ENCODE measurements around the gene POLR2J.

The POLR2J gene

DNA sequence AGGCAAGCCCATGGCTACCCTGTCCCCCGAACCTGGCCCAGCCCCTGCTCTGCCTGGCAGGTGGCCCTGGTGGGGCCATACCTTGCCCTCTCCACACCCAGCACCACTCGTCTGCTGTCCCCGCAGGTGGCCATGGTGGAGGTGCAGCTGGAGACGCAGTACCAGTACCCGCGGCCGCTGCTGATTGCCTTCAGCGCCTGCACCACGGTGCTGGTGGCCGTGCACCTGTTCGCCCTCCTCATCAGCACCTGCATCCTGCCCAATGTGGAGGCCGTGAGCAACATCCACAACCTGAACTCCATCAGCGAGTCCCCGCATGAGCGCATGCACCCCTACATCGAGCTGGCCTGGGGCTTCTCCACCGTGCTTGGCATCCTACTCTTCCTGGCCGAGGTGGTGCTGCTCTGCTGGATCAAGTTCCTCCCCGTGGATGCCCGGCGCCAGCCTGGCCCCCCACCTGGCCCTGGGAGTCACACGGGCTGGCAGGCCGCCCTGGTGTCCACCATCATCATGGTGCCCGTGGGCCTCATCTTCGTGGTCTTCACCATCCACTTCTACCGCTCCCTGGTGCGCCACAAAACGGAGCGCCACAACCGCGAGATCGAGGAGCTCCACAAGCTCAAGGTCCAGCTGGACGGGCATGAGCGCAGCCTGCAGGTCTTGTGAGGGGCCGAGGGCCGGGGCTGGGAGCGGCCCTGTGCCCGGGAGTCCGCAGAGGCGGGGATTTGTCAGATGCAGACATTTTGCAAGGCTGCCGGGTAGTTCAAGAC, 32.1 kb downstream of the POLR2J start:
- ChIA-PET POLR2A (no interaction called here), CTCF (interaction anchor here (3.5 kb wide), 1 partner anchor 21 kb away, joined by 13 read pairs; no protein-coding TSS in a partner anchor)
- TF ChIP-seq, protein P1, sequence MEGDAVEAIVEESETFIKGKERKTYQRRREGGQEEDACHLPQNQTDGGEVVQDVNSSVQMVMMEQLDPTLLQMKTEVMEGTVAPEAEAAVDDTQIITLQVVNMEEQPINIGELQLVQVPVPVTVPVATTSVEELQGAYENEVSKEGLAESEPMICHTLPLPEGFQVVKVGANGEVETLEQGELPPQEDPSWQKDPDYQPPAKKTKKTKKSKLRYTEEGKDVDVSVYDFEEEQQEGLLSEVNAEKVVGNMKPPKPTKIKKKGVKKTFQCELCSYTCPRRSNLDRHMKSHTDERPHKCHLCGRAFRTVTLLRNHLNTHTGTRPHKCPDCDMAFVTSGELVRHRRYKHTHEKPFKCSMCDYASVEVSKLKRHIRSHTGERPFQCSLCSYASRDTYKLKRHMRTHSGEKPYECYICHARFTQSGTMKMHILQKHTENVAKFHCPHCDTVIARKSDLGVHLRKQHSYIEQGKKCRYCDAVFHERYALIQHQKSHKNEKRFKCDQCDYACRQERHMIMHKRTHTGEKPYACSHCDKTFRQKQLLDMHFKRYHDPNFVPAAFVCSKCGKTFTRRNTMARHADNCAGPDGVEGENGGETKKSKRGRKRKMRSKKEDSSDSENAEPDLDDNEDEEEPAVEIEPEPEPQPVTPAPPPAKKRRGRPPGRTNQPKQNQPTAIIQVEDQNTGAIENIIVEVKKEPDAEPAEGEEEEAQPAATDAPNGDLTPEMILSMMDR (IDR thresholded peaks at IDR 0.05; ENCODE audit: control extremely low read depth, extremely low read depth, low read depth, missing control alignments): no peak
- no peak for DNase-seq (ENCODE audit: extremely low spot score)

DNA sequence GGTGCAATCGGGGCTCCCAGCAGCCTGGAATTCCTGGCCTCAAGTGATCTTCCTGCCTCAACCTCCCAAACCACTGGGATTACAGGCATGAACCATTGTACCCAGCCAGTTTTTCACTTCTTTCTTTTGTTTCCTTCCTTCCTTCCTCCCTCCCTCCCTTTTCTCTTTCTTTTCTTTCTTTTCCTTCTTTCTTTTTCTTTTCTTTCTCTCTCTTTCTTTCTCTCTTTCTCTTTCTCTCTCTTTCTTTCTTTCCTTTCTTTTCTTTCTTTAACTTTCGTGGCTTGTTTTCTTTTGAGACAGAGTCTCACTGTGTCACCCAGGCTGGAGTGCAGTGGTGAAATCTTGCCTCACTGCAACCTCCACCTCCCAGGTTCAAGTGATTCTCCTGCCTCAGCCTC, 33.0 kb downstream of the POLR2J start:
- ChIA-PET POLR2A (interaction anchor here (0.6 kb wide), 1 partner anchor 10 kb away, joined by 4 read pairs; no protein-coding TSS in a partner anchor), CTCF (interaction anchor here (1.5 to 3.5 kb wide), 4 partner anchors 11 to 50 kb away, joined by 4 to 13 read pairs (median 7); no protein-coding TSS in a partner anchor)
- TF ChIP-seq, protein P1 (IDR thresholded peaks at IDR 0.05; ENCODE audit: control extremely low read depth, extremely low read depth, low read depth, missing control alignments): no peak
- DNase-seq (ENCODE audit: extremely low spot score): no peak

DNA sequence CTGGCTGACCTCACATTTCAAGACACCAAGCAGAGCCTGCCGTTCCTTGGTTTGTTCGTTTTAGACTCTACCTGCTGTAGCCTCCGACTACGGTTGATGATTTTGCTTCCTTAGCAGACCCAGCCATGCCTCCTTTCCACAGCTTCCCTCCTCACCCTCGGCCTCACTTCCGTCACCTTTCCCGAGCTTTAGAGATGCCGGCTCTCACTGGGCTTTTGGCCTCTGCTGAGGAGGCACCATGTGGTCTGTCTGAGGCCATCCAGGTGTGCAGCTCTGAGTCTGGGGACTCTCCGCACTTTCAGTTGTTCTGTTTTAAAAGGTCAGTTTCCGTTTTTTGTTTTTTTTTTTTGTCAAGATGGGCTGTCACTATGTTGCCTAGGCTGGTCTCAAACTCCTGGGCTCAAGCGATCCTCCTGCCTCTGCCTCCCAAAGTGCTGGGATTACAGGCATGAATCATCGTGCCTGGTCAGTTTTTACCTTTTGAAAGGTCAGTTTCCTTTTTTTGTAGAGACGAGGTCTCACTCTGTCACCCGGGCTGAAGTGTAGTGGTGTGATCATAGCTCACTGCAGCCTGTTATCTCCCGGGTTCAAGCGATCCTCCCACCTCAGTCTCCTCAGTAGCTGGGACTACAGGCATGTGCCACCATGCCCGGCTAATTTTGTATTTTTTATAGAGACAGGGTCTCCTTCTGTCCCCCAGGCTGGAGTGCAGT, 33.6 kb downstream of the POLR2J start:
- TF ChIP-seq, protein P1 (IDR thresholded peaks at IDR 0.05; ENCODE audit: control extremely low read depth, extremely low read depth, low read depth, missing control alignments): no peak
- POLR2A ChIA-PET: interaction anchor here (0.6 to 0.7 kb wide), 2 partner anchors 10 to 11 kb away, joined by 4 read pairs; no protein-coding TSS in a partner anchor
- CTCF ChIA-PET: interaction anchor here (0.9 to 3.5 kb wide), 6 partner anchors 9 to 50 kb away, joined by 3 to 13 read pairs (median 4); no protein-coding TSS in a partner anchor
- DNase-seq (ENCODE audit: extremely low spot score): peak; percentile 78

DNA sequence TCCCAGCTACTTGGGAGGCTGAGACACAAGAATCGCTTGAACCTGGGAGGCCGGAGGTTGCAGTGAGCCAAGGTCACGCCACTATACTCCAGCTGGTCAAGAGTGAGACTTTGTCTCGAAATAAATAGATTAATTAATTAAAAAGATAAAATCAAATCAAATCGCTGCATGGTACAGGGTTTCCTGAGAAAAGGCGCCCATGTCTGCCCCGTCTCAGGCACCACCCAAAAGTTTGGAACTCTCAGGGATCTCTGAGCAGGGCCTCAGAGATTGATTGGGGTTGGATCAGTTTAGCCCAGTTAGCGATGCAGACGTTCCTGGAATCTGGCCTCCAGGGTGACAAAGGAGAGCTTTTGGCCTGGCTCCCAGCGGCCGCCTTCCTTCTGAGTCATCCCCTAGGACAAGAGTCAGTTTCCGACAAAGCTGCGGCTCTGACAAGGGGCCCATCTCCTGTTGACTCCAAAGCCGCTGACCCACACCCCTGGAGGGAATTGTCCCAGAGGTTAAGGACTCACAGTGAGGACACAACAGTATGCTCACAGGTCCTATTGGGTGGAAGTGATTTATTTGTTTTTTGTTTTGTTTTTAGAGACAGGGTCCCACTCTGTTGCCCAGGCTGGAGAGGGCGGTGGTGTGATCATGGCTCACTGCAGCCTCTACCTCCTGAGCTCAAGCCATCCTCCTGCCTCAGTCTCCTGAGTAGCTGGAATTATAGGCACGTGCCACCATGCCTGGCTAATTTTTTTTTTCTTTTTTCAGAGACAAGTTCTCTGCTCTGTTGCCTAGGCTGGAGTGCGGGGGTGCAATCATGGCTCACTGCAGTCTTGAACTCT, 38.5 kb downstream of the POLR2J start:
- DNase-seq (ENCODE audit: extremely low spot score): no peak
- CTCF ChIA-PET: interaction anchor here (1.1 to 3.6 kb wide), 4 partner anchors 10 to 36 kb away, joined by 5 to 23 read pairs (median 8); no protein-coding TSS in a partner anchor
- TF ChIP-seq, protein P1 (IDR thresholded peaks at IDR 0.05; ENCODE audit: control extremely low read depth, extremely low read depth, low read depth, missing control alignments): no peak
- POLR2A ChIA-PET: no interaction called here

DNA sequence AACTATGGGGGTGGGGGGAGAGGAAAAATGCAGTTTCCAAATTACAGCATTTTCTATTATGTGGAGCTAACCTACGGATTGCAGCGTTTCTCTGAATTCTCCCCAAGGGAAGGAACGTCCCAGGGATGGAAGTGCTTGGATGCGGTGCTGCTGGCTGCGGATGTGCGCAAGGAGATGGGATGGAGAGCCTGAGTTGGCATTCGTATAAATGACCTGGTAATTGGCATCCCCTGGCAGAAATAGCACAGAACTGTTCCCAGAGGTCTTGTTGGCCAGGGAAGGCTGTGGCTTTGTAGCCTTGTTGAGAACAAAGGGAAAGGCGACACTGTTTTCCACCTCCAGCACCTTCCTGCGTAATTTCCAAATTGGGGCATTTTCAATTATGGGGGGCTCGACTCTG, 42.6 kb downstream of the POLR2J start:
- CTCF ChIA-PET: interaction anchor here (2.5 kb wide), 1 partner anchor 32 kb away, joined by 10 read pairs; no protein-coding TSS in a partner anchor
- POLR2A ChIA-PET: interaction anchor here (0.7 kb wide), 1 partner anchor 41 kb away, joined by 7 read pairs; no protein-coding TSS in a partner anchor

More for the DNA sequence above, 42.6 kb downstream of the POLR2J start:
- no peak for DNase-seq (ENCODE audit: extremely low spot score)
- TF ChIP-seq, protein P1 (IDR thresholded peaks at IDR 0.05; ENCODE audit: control extremely low read depth, extremely low read depth, low read depth, missing control alignments): no peak
